ENCODE results near the gene NATD1.
"Not testable (repeated sequence)": the region's sequence is repeated elsewhere in the genome, so short reads cannot be mapped to it uniquely, and the experiment has no call there.

Gene NATD1

GRCh38 chr17:21199311-21199710, 53.9 kb downstream of the NATD1 start:
- TF ChIP-seq ZNF274 (IDR thresholded peaks at IDR 0.05; ENCODE audit: low read depth, low read length) = no peak

GRCh38 chr17:21198411-21198810, 54.8 kb downstream of the NATD1 start:
- no peak for TF ChIP-seq ZNF274 (IDR thresholded peaks at IDR 0.05; ENCODE audit: low read depth, low read length)
- H3K4me3 ChIP-seq (ENCODE audit: low read length) = no peak overlapping the region

More at GRCh38 chr17:21199311-21199710, 53.9 kb downstream of the NATD1 start:
- H3K4me3 ChIP-seq (ENCODE audit: low read length) = no peak overlapping the region

- no peak for TF ChIP-seq ZNF274 (IDR thresholded peaks at IDR 0.05; ENCODE audit: low read depth, low read length)
- H3K4me3 ChIP-seq (ENCODE audit: low read length) = no peak overlapping the region
Measured at GRCh38 chr17:21196126-21196525, 57.1 kb downstream of the NATD1 start.

DNA sequence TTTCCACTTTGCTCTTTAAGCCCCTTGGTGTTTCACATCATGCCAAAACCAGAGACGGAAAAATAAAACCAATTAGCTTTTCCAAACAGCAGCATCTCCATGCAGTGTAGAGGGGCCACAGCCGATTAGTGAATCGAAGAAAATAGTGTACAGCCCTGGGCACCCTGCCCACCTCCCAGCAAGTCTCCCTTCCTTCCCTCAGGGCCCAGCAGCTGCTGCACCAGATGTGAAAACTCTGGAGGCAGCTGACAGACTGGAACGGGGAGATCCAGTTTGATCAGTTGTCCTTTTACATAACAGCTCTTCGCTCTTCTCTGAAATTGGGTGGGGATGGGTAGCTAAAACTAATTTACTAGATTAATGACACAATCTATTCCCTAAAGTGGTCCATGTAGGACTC, 58.5 kb downstream of the NATD1 start:
- no peak for TF ChIP-seq ZNF274 (IDR thresholded peaks at IDR 0.05; ENCODE audit: low read depth, low read length)
- no peak overlapping the region for H3K4me3 ChIP-seq (ENCODE audit: low read length)

GRCh38 chr17:21194226-21194625, 59.0 kb downstream of the NATD1 start:
- H3K4me3 ChIP-seq (ENCODE audit: low read length) = no peak overlapping the region
- no peak for TF ChIP-seq ZNF274 (IDR thresholded peaks at IDR 0.05; ENCODE audit: low read depth, low read length)

DNA sequence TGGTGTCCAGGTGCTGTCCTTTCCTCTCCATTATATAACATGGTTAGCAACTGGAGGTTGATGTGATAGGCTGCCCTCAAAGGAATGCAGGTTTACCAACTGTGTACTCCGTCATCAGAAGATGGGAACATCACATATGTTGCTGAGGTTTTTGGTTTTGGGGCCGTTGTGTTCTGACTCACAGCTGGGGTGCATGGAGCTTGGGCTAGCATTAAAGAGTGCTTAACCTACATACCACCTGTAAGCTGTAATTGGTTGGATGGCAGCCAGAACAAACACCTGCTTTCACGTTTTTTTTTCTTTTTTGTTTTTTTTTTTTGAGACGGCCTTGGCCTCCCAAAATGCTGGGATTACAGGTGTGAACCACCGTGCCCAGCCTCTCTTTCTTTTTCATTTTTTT, 60.2 kb downstream of the NATD1 start:
- H3K4me3 ChIP-seq (ENCODE audit: low read length) = no peak overlapping the region
- TF ChIP-seq ZNF274 (IDR thresholded peaks at IDR 0.05; ENCODE audit: low read depth, low read length) = no peak

DNA sequence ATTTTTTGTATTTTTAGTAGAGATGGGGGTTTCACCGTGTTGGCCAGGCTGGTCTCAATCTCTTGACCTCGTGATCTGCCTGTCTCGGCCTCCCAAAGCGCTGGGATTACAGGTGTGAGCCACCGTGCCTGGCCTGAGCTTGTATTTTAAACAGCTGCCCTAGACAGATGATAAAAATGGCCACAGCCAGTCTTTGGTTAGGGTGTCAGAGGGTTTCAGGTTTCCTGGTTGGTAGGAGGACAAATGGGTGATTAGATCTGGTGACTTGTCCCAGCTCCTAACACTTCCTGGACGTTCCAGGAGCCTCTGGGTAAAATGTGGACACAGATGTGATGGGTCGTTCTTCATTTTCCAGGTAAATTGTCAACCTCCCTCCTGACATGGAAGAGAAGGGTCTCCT, 60.8 kb downstream of the NATD1 start:
- H3K4me3 ChIP-seq (ENCODE audit: low read length) = not testable (repeated sequence)

- H3K4me3 ChIP-seq (ENCODE audit: low read length) = no peak overlapping the region
- no peak for TF ChIP-seq ZNF274 (IDR thresholded peaks at IDR 0.05; ENCODE audit: low read depth, low read length)
Measured at GRCh38 chr17:21191698-21192097, 61.5 kb downstream of the NATD1 start.

DNA sequence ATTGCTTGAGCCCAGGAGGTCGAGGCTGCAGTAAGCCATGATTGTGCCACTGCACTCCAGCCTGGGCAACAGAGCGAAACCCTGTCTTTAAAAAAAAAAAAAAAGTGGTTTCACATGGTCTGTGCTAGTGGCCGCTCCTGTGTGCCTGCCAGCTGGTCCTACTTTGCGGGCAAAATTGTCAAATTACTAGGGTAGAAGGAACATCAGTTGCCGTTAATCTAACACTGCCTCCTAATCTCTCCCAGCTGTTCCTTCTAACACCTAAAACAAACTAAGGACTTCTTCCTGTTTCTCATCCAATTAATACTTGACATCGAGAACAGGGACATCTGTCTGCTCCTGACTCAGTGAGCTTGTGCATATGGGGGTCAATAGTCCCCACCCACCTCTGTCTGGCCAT, 63.1 kb downstream of the NATD1 start:
- no peak for TF ChIP-seq ZNF274 (IDR thresholded peaks at IDR 0.05; ENCODE audit: low read depth, low read length)
- H3K4me3 ChIP-seq (ENCODE audit: low read length) = no peak overlapping the region

- TF ChIP-seq ZNF274 (IDR thresholded peaks at IDR 0.05; ENCODE audit: low read depth, low read length) = no peak
- H3K4me3 ChIP-seq (ENCODE audit: low read length) = no peak overlapping the region
Measured at GRCh38 chr17:21189361-21189760, 63.8 kb downstream of the NATD1 start.

Data from GM08714 (cell line).